Measurements from ENCODE around the gene AUTS2. TPM values are rescaled to one million over a fixed set of nuclear protein-coding genes. Genes with fewer than 3 reads are reported as not detected.

AUTS2 gene
- total RNA-seq, 1 experiment from 2014 or later = 50.0 TPM

GRCh38 chr7:70143075-70144044 is 545.1 kb downstream of the AUTS2 start (continued):
- TF ChIP-seq, protein P1, sequence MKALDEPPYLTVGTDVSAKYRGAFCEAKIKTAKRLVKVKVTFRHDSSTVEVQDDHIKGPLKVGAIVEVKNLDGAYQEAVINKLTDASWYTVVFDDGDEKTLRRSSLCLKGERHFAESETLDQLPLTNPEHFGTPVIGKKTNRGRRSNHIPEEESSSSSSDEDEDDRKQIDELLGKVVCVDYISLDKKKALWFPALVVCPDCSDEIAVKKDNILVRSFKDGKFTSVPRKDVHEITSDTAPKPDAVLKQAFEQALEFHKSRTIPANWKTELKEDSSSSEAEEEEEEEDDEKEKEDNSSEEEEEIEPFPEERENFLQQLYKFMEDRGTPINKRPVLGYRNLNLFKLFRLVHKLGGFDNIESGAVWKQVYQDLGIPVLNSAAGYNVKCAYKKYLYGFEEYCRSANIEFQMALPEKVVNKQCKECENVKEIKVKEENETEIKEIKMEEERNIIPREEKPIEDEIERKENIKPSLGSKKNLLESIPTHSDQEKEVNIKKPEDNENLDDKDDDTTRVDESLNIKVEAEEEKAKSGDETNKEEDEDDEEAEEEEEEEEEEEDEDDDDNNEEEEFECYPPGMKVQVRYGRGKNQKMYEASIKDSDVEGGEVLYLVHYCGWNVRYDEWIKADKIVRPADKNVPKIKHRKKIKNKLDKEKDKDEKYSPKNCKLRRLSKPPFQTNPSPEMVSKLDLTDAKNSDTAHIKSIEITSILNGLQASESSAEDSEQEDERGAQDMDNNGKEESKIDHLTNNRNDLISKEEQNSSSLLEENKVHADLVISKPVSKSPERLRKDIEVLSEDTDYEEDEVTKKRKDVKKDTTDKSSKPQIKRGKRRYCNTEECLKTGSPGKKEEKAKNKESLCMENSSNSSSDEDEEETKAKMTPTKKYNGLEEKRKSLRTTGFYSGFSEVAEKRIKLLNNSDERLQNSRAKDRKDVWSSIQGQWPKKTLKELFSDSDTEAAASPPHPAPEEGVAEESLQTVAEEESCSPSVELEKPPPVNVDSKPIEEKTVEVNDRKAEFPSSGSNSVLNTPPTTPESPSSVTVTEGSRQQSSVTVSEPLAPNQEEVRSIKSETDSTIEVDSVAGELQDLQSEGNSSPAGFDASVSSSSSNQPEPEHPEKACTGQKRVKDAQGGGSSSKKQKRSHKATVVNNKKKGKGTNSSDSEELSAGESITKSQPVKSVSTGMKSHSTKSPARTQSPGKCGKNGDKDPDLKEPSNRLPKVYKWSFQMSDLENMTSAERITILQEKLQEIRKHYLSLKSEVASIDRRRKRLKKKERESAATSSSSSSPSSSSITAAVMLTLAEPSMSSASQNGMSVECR (CRISPR knock-in tag; IDR thresholded peaks at IDR 0.05; ENCODE audit: borderline replicate concordance) = no peak
- TF ChIP-seq ZNF263 (CRISPR knock-in tag; IDR thresholded peaks at IDR 0.05; ENCODE audit: low read depth) (no peak), GTF2I (CRISPR knock-in tag; conservative IDR thresholded peaks at IDR 0.05) (no peak), PREB (CRISPR knock-in tag; IDR thresholded peaks at IDR 0.05; ENCODE audit: borderline replicate concordance) (no peak), E2F1 (CRISPR knock-in tag; IDR thresholded peaks at IDR 0.05) (no peak), NFATC4 (CRISPR knock-in tag; IDR thresholded peaks at IDR 0.05) (no peak), AFF4 (CRISPR knock-in tag; IDR thresholded peaks at IDR 0.05; ENCODE audit: borderline replicate concordance) (no peak), RELA (CRISPR knock-in tag; IDR thresholded peaks at IDR 0.05; ENCODE audit: borderline replicate concordance) (no peak), PRDM15 (CRISPR knock-in tag; IDR thresholded peaks at IDR 0.05) (no peak), TCF7 (CRISPR knock-in tag; IDR thresholded peaks at IDR 0.05; ENCODE audit: low read depth) (no peak), NR2C2 (CRISPR knock-in tag; IDR thresholded peaks at IDR 0.05) (no peak)
- TF ChIP-seq, protein P2, sequence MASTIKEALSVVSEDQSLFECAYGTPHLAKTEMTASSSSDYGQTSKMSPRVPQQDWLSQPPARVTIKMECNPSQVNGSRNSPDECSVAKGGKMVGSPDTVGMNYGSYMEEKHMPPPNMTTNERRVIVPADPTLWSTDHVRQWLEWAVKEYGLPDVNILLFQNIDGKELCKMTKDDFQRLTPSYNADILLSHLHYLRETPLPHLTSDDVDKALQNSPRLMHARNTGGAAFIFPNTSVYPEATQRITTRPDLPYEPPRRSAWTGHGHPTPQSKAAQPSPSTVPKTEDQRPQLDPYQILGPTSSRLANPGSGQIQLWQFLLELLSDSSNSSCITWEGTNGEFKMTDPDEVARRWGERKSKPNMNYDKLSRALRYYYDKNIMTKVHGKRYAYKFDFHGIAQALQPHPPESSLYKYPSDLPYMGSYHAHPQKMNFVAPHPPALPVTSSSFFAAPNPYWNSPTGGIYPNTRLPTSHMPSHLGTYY (CRISPR knock-in tag; IDR thresholded peaks at IDR 0.05) = no peak
